H1 (cell line): ENCODE measurements around the gene DIAPH1. TPM values are rescaled to one million over a fixed set of nuclear protein-coding genes. Genes with fewer than 3 reads are reported as not detected.

Experiments
- RAD21 ChIP-seq, 2 experiments: IDR thresholded peaks in 1 of 2; conservative IDR thresholded peaks in 1 of 2; 2 replicates each; pipeline ENCODE4 v1.6.1; 2011; ENCODE audit warnings: low read depth in 2 of 2, low read length in 2 of 2, improper control_type of control experiment in 1 of 2, inconsistent platforms in 1 of 2, mild to moderate bottlenecking in 1 of 2, moderate library complexity in 1 of 2
- polyA plus RNA-seq, 7 experiments: library from polyadenylated mRNA; depleted of rRNA in 3 of 7; stranded (reverse) in 5 of 7; unstranded in 2 of 7; fragments of >200 nt in 5 of 7; fragments of 200-250 nt in 2 of 7; gene quantifications; 1 replicate in 5 of 7; 2 replicates in 1 of 7; 4 replicates in 1 of 7; pipeline versions ENCODE4 v1.2.1 to v1.2.3, GENCODE V29; 2011 to 2013; ENCODE audit warnings: missing spikeins in 2 of 7, mixed read lengths in 2 of 7
- total RNA-seq: library from RNA; stranded (reverse); fragmentation: NEBNext Ultra II Directional; extraction: Animal tissue kit (Norgen Biotek cat#: 25700); gene quantifications from 2 replicates; pipeline ENCODE4 v1.2.1, GENCODE V29; 2021

DIAPH1 gene
- total and polyA plus RNA-seq, 2 of the 8 experiments (the other 6 are each of a cell fraction or from before 2014, with no cell fraction given), result 61.2 to 114 TPM

- no peak for TF ChIP-seq RAD21 (IDR thresholded peaks at IDR 0.05 in 1 of 2, conservative IDR thresholded peaks at IDR 0.05 in 1 of 2; ENCODE audit: low read depth in 2 of 2, low read length in 2 of 2)
Observed at GRCh38 chr5:141630570-141631140, 11.9 kb upstream of the DIAPH1 start (continued).
